Uterus (tissue), 4 donors: ENCODE measurements around the gene TCF12. TPM values are rescaled to one million over a fixed set of nuclear protein-coding genes. Genes with fewer than 3 reads are reported as not detected.
A peak's percentile ranks its signal among the peaks of the same experiment; 100 is the strongest.

Experiments used
- DNase-seq, 2 donors: peaks; one replicate each; pipeline ENCODE4 v3.0.0-alpha.2; 2019 to 2020
- H3K27ac ChIP-seq, 2 donors: fragments of 200-600 bp; sonication (generic); 1 replicate in 1 of 2; 2 replicates in 1 of 2; pipeline ENCODE4 v1.5.1; 2016 to 2018
- H3K27me3 ChIP-seq, 2 donors: fragments of 200-600 bp; sonication (generic); one replicate each; pipeline ENCODE4 v1.5.1; 2018 to 2019; ENCODE audit warnings: control low read depth in 1 of 2
- H3K36me3 ChIP-seq, 2 donors: fragments of 200-600 bp; sonication (generic); one replicate each; pipeline ENCODE4 v1.5.1; 2019; ENCODE audit warnings: control low read depth in 1 of 2
- H3K4me1 ChIP-seq, 2 donors: fragments of 200-600 bp; sonication (generic); one replicate each; pipeline ENCODE4 v1.5.1; 2018 to 2019; ENCODE audit warnings: control low read depth in 1 of 2
- H3K4me3 ChIP-seq, 2 donors: fragments of 200-600 bp; sonication (generic); 1 replicate in 1 of 2; 2 replicates in 1 of 2; pipeline ENCODE4 v1.5.1; 2018 to 2019; ENCODE audit warnings: mild to moderate bottlenecking in 1 of 2
- H3K9me3 ChIP-seq, 2 donors: fragments of 200-600 bp; sonication (generic); one replicate each; pipeline ENCODE4 v1.5.1; 2019; ENCODE audit warnings: control low read depth in 1 of 2
- CTCF ChIP-seq, 4 experiments: fragments of 200-600 bp in 2 of 4; fragments of 450-650 bp in 2 of 4; sonication (generic) in 2 of 4; IDR thresholded peaks; one replicate each; pipeline ENCODE4 v1.5.1; 2016 to 2019; ENCODE audit warnings: antibody characterized with exemption in 4 of 4, mild to moderate bottlenecking in 2 of 4, moderate library complexity in 1 of 4
- POLR2A ChIP-seq, 2 donors: fragments of 450-650 bp; IDR thresholded peaks; one replicate each; pipeline ENCODE4 v1.6.1; 2016; ENCODE audit warnings: antibody characterized with exemption in 2 of 2, mild to moderate bottlenecking in 1 of 2, moderate library complexity in 1 of 2
- intact Hi-C: fragments of 100-400 bp; cut with DNase I; formaldehyde crosslinking; loops from one replicate; pipeline ENCODE4 v1.15.1; 2023; ENCODE audit warnings: low total_unique reads
- total RNA-seq, 4 donors: library from RNA; depleted of rRNA in 3 of 4; stranded (reverse); fragments of >200 nt in 3 of 4; gene quantifications; one replicate each; pipeline versions ENCODE4 v1.1.0 to v1.2.4, GENCODE V29; 2014 to 2023
- donor health status: DM: yes; HTN: yes; CAD: no.

TCF12 gene
- total RNA-seq, 4 donors from 2014 or later, result 109 to 361 (median 196) TPM

- no peak overlapping the region for H3K4me3 ChIP-seq
- H3K27ac ChIP-seq, result no peak overlapping the region
- H3K36me3 ChIP-seq, result no peaks in the 10 kb centered on the region
- H3K4me1 ChIP-seq, result no peaks in the 10 kb centered on the region
- H3K9me3 ChIP-seq, result no peaks in the 10 kb centered on the region
- DNase-seq, result no peak
- no peaks in the 10 kb centered on the region for H3K27me3 ChIP-seq
- intact Hi-C loops, result no loop called here
- TF ChIP-seq POLR2A (IDR thresholded peaks at IDR 0.05), result no peak
These were observed 362.0 kb downstream of the TCF12 start for GRCh38 chr15:57280464-57280863.

- H3K36me3 ChIP-seq, result no peaks in the 10 kb centered on the region
- no peaks in the 10 kb centered on the region for H3K4me1 ChIP-seq
- H3K9me3 ChIP-seq, result no peaks in the 10 kb centered on the region
- H3K27ac ChIP-seq, result no peak overlapping the region
- intact Hi-C loops, result no loop called here
- no peak for TF ChIP-seq CTCF (IDR thresholded peaks at IDR 0.05)
- TF ChIP-seq POLR2A (IDR thresholded peaks at IDR 0.05), result no peak
- H3K27me3 ChIP-seq, result no peaks in the 10 kb centered on the region
- DNase-seq, result no peak
- H3K4me3 ChIP-seq, result no peak overlapping the region
These were observed 362.9 kb downstream of the TCF12 start for GRCh38 chr15:57281321-57281720.

GRCh38 chr15:57282686-57283085 lies 364.2 kb downstream of the TCF12 start:
- no peaks in the 10 kb centered on the region for H3K9me3 ChIP-seq
- no peak for DNase-seq
- no peaks in the 10 kb centered on the region for H3K27me3 ChIP-seq
- no peak overlapping the region for H3K4me3 ChIP-seq
- intact Hi-C loops, result no loop called here
- TF ChIP-seq CTCF (IDR thresholded peaks at IDR 0.05) (no peak), POLR2A (IDR thresholded peaks at IDR 0.05) (no peak)
- no peak overlapping the region for H3K27ac ChIP-seq
- no peaks in the 10 kb centered on the region for H3K4me1 ChIP-seq
- no peaks in the 10 kb centered on the region for H3K36me3 ChIP-seq

GRCh38 chr15:57283774-57284503 lies 365.5 kb downstream of the TCF12 start:
- no peak for TF ChIP-seq POLR2A (IDR thresholded peaks at IDR 0.05)
- Histone ChIP-seq H3K4me3 (no peak overlapping the region), H3K27ac (peak overlapping the region in 1 of 2 donors; percentile 46), H3K36me3 (no peaks in the 10 kb centered on the region), H3K27me3 (no peaks in the 10 kb centered on the region), H3K4me1 (no peaks in the 10 kb centered on the region), H3K9me3 (no peaks in the 10 kb centered on the region)
- intact Hi-C loops, result no loop called here
- peak; percentile 31 for DNase-seq

- Histone ChIP-seq H3K4me1 (no peaks in the 10 kb centered on the region), H3K4me3 (no peak overlapping the region), H3K27ac (peak overlapping the region in 1 of 2 donors; percentile 46), H3K9me3 (no peaks in the 10 kb centered on the region), H3K27me3 (no peaks in the 10 kb centered on the region), H3K36me3 (no peaks in the 10 kb centered on the region)
- intact Hi-C loops, result no loop called here
- TF ChIP-seq CTCF (IDR thresholded peaks at IDR 0.05), result no peak
- no peak for TF ChIP-seq POLR2A (IDR thresholded peaks at IDR 0.05)
- DNase-seq, result no peak
These were observed 366.1 kb downstream of the TCF12 start for GRCh38 chr15:57284535-57284934.

GRCh38 chr15:57285386-57285785 lies 366.9 kb downstream of the TCF12 start:
- Histone ChIP-seq H3K36me3 (no peaks in the 10 kb centered on the region), H3K4me3 (no peak overlapping the region), H3K4me1 (no peaks in the 10 kb centered on the region), H3K27me3 (no peaks in the 10 kb centered on the region), H3K9me3 (no peaks in the 10 kb centered on the region), H3K27ac (no peak overlapping the region)
- TF ChIP-seq CTCF (IDR thresholded peaks at IDR 0.05), result no peak
- no peak for TF ChIP-seq POLR2A (IDR thresholded peaks at IDR 0.05)
- intact Hi-C loops, result no loop called here
- no peak for DNase-seq
